Measurements from ENCODE around the gene TAF10. TPM values are rescaled to one million over a fixed set of nuclear protein-coding genes. Genes with fewer than 3 reads are reported as not detected.

The TAF10 gene
- total RNA-seq, 2 donors from 2014 or later = 115 to 215 TPM

GRCh38 chr11:6610591-6610990 lies 1.4 kb downstream of the TAF10 start:
- 79 to 96% methylated on average over 5 to 6 of the region's 6 CpGs for WGBS, 2 donors
- TF ChIP-seq POLR2A (IDR thresholded peaks at IDR 0.05) (no peak), CTCF (IDR thresholded peaks at IDR 0.05) (no peak)
- Histone ChIP-seq H3K4me1 (peaks cover 46% of the 10 kb centered on the region), H3K27me3 (no peaks in the 10 kb centered on the region), H3K36me3 (replicated peaks in 1 of 2; ENCODE audit: insufficient read depth in 1 of 2, low read depth in 2 of 2) (peaks cover 0 to 23% of the 10 kb centered on the region in 2 donors), H3K27ac (peak overlapping the region in 3 of 4 donors; percentile 20 to 99 (median 97)), H3K9me3 (no peaks in the 10 kb centered on the region), H3K4me3 (no peak overlapping the region)
- ATAC-seq (no peak), DNase-seq (no peak)
- intact Hi-C loops (cut with DNase I) = no loop called here

GRCh38 chr11:6609502-6610015 lies 2.5 kb downstream of the TAF10 start:
- DNase-seq (no peak), ATAC-seq (no peak)
- Histone ChIP-seq H3K27me3 (no peaks in the 10 kb centered on the region), H3K27ac (peak overlapping the region in 3 of 4 donors; percentile 3 to 97 (median 5)), H3K36me3 (replicated peaks in 1 of 2; ENCODE audit: insufficient read depth in 1 of 2, low read depth in 2 of 2) (peaks cover 0 to 20% of the 10 kb centered on the region in 2 donors), H3K4me3 (no peak overlapping the region), H3K4me1 (peaks cover 55% of the 10 kb centered on the region), H3K9me3 (no peaks in the 10 kb centered on the region)
- intact Hi-C loops (cut with DNase I) = loop anchor here (10.0 kb wide), 1 partner anchor 125 kb away; the partner anchor contains the start of genes ARFIP2 and TIMM10B
- TF ChIP-seq CTCF (IDR thresholded peaks at IDR 0.05) (no peak), POLR2A (IDR thresholded peaks at IDR 0.05) (no peak)
- 70 to 79% methylated on average over 8 of the region's 8 CpGs for WGBS, 2 donors

GRCh38 chr11:6608726-6609501 lies 3.1 kb downstream of the TAF10 start:
- Histone ChIP-seq H3K9me3 (no peaks in the 10 kb centered on the region), H3K4me3 (no peak overlapping the region), H3K4me1 (peaks cover 55% of the 10 kb centered on the region), H3K27me3 (no peaks in the 10 kb centered on the region), H3K27ac (peak overlapping the region in 3 of 4 donors; percentile 3 to 97 (median 96)), H3K36me3 (replicated peaks in 1 of 2; ENCODE audit: insufficient read depth in 1 of 2, low read depth in 2 of 2) (peaks cover 0 to 20% of the 10 kb centered on the region in 2 donors)
- 85 to 90% methylated on average over 14 of the region's 14 CpGs for WGBS, 2 donors
- intact Hi-C loops (cut with DNase I) = loop anchor here (10.0 kb wide), 1 partner anchor 124 kb away; the partner anchor contains the start of genes ARFIP2 and TIMM10B
- DNase-seq (no peak), ATAC-seq (no peak)
- TF ChIP-seq CTCF (IDR thresholded peaks at IDR 0.05) (no peak), POLR2A (IDR thresholded peaks at IDR 0.05) (no peak)

GRCh38 chr11:6608011-6608410 lies 4.0 kb downstream of the TAF10 start:
- H3K4me1 ChIP-seq = peaks cover 47% of the 10 kb centered on the region
- no peaks in the 10 kb centered on the region for H3K27me3 ChIP-seq
- H3K27ac ChIP-seq = peak overlapping the region in 3 of 4 donors; percentile 90 to 97 (median 96)
- H3K36me3 ChIP-seq (replicated peaks in 1 of 2; ENCODE audit: insufficient read depth in 1 of 2, low read depth in 2 of 2) = peaks cover 0 to 20% of the 10 kb centered on the region in 2 donors
- no peak for TF ChIP-seq POLR2A (IDR thresholded peaks at IDR 0.05)
- no peak for TF ChIP-seq CTCF (IDR thresholded peaks at IDR 0.05)
- no peaks in the 10 kb centered on the region for H3K9me3 ChIP-seq
- WGBS, 2 donors = 80 to 84% methylated on average over 9 of the region's 9 CpGs
- no peak overlapping the region for H3K4me3 ChIP-seq
- ATAC-seq (no peak), DNase-seq (no peak)
- intact Hi-C loops (cut with DNase I) = loop anchor here (10.0 kb wide), 1 partner anchor 123 kb away; the partner anchor contains the start of genes ARFIP2 and TIMM10B
